GM19438 (cell line): Measurements from ENCODE around the gene PSMA7.

Experiments used
- ATAC-seq: cut with Tn5 transposase; IDR thresholded peaks from one replicate; pipeline ENCODE4 v1.9.1; 2021; ENCODE audit warnings: low read depth; ENCODE audit not compliant: unreplicated experiment

The PSMA7 gene

GRCh38 chr20:62143081-62143956, at the start of gene PSMA7, which contains the start of gene SS18L1:
Gene PSMA7 (minus strand): TSS chr20:62143394. CDS start chr20:62143303, 91 bp downstream.
Gene SS18L1 (plus strand): TSS chr20:62143769. CDS start chr20:62143821, 52 bp downstream.
- ATAC-seq: peak; percentile 69

DNA sequence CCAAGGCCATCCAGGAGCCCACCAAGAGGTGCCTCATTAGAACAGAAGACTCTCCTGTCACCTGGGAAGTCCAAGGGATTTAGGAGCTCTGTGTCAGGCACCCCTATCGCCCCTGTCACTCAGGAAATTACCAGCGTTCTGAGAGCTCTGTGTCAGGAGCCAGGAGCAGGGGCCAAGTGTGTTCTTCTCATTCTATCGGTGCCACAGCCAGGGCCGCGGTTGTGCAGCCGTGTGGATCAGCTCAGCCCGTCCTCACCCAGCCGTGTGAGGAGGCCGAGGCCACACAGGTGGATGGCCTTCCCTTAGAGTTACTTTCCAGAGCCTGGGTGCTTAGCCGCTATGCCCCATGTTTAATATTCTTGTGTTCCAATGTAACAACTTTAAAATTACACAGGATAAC, 49.4 kb upstream of the PSMA7 start:
- no peak for ATAC-seq

GRCh38 chr20:62191781-62192559, 48.8 kb upstream of the PSMA7 start:
- no peak for ATAC-seq

DNA sequence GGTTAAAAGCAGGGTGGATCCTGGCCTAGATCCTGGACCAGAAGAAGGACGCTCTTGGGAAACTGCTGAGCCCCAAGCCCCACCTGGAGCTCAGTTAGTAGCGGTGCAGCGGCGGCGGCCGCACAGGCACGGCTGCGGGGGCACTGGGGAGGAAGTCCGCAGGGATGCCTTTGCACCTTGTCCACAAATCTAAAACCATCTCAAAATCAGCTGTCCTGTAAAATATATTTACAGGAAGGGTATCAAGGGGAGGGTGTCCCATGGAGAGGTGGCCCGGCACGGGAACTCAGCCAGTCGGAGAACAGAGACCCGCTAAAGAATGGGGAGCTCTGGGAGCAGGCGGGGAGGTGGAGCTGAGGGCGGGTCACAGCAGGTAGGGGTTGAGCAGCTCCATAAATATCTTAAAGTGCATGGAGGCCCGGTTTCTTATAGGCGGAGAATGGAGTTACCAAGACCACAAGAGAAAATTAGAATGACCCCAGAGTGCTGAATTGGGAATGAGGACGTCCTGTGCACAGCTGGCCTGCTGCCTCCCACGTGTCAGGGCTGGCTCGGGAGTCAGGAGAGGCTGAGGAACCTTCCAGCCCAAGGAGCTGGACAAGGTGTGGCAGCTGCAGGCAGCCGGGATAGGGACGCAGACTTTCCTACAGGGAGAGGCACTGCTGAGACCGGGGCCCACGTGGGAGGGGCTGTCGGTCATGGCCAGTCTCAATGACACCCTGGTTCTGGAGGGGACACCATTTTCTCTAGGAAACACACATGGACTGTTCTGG, 47.6 kb upstream of the PSMA7 start:
- ATAC-seq: no peak

- no peak for ATAC-seq
Measured at GRCh38 chr20:62186887-62187866, 44.0 kb upstream of the PSMA7 start.

DNA sequence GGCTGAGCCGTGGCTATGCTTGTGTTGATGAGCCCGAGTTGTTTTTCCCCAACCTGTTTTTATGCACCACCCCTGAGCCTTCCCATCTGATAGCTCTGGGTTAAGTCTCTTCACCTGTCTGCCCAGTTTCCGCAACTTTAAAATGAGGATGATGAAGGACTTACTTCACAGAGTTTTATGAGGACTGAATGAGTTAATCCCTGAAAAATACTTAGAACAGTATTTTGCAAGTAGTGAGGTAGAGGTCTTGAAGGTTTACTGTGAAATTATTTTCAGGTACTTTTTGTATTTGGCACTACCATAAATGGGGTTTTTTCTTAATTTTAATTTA, 42.9 kb upstream of the PSMA7 start:
- ATAC-seq: no peak

- ATAC-seq: no peak
Measured at GRCh38 chr20:62183426-62184142, 40.4 kb upstream of the PSMA7 start.

- peak; percentile 93 for ATAC-seq
Measured at GRCh38 chr20:62182469-62183425, 39.6 kb upstream of the PSMA7 start, which contains the start of gene MTG2. Gene MTG2 (plus strand): TSS chr20:62183028. CDS start chr20:62193421, 10,393 bp downstream.

- no peak for ATAC-seq
Measured at GRCh38 chr20:62181808-62182207, 38.6 kb upstream of the PSMA7 start.

DNA sequence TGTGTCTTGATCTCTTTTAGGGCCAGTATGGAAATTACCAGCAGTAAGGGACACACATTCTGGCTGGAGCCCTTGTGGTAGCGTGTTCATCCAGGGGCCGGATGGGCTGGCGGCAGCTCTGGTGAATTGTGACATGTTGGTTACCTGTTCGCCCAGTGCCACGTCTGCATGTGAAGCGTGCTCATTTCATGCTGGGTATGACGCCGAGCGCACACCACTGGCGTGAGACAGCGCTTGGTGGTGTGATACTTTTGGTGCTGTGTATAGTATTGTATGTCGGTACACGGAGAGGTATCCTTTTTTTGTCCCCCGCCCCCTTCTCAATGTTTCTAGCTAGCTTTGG, 35.9 kb upstream of the PSMA7 start:
- no peak for ATAC-seq

GRCh38 chr20:62178316-62179161, 35.3 kb upstream of the PSMA7 start:
- ATAC-seq: no peak

- ATAC-seq: no peak
Measured at GRCh38 chr20:62177307-62177706, 34.1 kb upstream of the PSMA7 start.

GRCh38 chr20:62176866-62177265, 33.7 kb upstream of the PSMA7 start:
- no peak for ATAC-seq

GRCh38 chr20:62175711-62176110, 32.5 kb upstream of the PSMA7 start:
- no peak for ATAC-seq

GRCh38 chr20:62174870-62175624, 31.9 kb upstream of the PSMA7 start:
- no peak for ATAC-seq

DNA sequence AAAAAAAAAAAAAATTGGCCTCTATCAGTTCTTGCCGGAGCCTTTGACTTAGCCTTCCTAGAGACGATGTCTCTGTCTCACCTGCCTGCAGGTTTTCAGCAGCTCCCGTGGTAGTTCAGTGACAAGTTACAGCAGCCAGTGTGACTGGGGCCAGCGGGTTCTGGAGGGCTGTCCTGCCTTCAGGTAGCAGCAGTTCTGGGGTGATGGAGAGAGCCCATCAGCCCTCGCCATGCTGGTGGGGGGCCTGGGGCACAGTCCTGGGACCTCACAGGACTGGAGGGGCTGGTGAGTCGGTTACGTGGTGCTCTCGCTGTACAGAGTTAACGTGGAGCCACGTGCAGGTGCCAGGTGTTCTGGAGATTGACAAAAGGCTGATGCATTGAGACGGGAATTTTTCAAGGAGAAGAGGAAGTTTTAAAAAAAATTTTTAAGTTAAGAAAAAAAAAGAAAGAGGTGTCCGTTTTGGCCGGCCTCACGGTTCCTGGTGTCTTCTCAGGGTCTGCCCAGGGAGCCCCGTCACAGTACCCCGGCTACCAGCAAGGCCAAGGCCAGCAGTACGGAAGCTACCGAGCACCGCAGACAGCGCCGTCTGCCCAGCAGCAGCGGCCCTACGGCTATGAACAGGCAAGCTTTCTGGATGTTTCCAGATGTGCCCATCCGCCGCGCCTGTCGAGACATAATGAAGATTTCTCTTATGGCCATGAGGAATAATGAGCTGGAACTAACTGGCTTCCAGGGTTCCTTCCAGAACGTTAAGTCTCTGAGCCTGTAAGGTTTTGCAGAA, 31.0 kb upstream of the PSMA7 start:
- no peak for ATAC-seq
